Loucy (cell line): ENCODE measurements around the gene GC.

Experiments used
- CTCF ChIP-seq: fragments of 200-600 bp; sonication (generic); conservative IDR thresholded peaks from 2 replicates; pipeline ENCODE4 v1.5.1; 2014; ENCODE audit warnings: mild to moderate bottlenecking, antibody characterized with exemption, low read length
- EZH2phosphoT487 ChIP-seq: fragments of 200-600 bp; IDR thresholded peaks from 2 replicates; pipeline ENCODE4 v1.6.1; 2018; ENCODE audit warnings: antibody characterized with exemption, mild to moderate bottlenecking, moderate library complexity, borderline replicate concordance

DNA sequence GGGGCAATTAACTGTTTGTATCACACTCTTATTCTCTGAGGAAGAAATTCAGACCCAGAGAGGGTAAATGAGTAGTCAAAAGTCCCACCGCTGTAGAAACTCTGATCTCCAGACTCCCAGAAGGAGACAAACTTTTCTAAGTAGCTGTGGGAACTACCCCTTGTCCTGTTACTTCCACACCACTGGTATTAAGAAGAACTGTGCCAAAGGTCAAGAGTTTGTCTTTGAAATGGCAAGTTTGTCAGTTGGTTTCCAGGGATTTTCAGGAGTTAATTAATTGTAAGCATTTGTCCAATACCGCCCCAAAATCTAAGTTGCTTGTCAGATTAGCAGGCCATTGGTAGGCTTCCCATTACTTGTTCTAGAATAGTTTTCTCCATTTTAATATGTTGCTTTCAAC, 85.7 kb downstream of the GC start:
- TF ChIP-seq CTCF (no peak), EZH2phosphoT487 (no peak)
